ENCODE data around the gene NOVA1.

Gene NOVA1

GRCh38 chr14:26528415-26529182, 69.2 kb downstream of the NOVA1 start:
- no peaks in the 10 kb centered on the region for H3K36me3 Mint-ChIP-seq
- H3K27me3 Mint-ChIP-seq, result no peaks in the 10 kb centered on the region
- ATAC-seq, result no peak
- H3K9me3 Mint-ChIP-seq, result peaks cover 2% of the 10 kb centered on the region
- H3K27ac Mint-ChIP-seq, result no peak overlapping the region
- no peak overlapping the region for H3K4me3 Mint-ChIP-seq
- H3K4me1 Mint-ChIP-seq, result no peaks in the 10 kb centered on the region

- H3K36me3 Mint-ChIP-seq, result no peaks in the 10 kb centered on the region
- no peak overlapping the region for H3K4me3 Mint-ChIP-seq
- no peaks in the 10 kb centered on the region for H3K4me1 Mint-ChIP-seq
- H3K27me3 Mint-ChIP-seq, result no peaks in the 10 kb centered on the region
- ATAC-seq, result no peak
- no peak overlapping the region for H3K27ac Mint-ChIP-seq
- peaks cover 2% of the 10 kb centered on the region for H3K9me3 Mint-ChIP-seq
These were observed 70.7 kb downstream of the NOVA1 start for GRCh38 chr14:26527095-26527494.

GRCh38 chr14:26526137-26526536, 71.7 kb downstream of the NOVA1 start:
- Mint-ChIP-seq H3K27me3 (no peaks in the 10 kb centered on the region), H3K4me3 (no peak overlapping the region), H3K36me3 (no peaks in the 10 kb centered on the region), H3K9me3 (no peaks in the 10 kb centered on the region), H3K4me1 (no peaks in the 10 kb centered on the region), H3K27ac (no peak overlapping the region)
- no peak for ATAC-seq

GRCh38 chr14:26525085-26525484, 72.7 kb downstream of the NOVA1 start:
- no peak overlapping the region for H3K27ac Mint-ChIP-seq
- no peaks in the 10 kb centered on the region for H3K36me3 Mint-ChIP-seq
- no peaks in the 10 kb centered on the region for H3K27me3 Mint-ChIP-seq

GRCh38 chr14:26522967-26523366, 74.9 kb downstream of the NOVA1 start:
- H3K4me3 Mint-ChIP-seq, result no peak overlapping the region
- no peaks in the 10 kb centered on the region for H3K27me3 Mint-ChIP-seq
- peaks cover 4% of the 10 kb centered on the region for H3K9me3 Mint-ChIP-seq
- H3K36me3 Mint-ChIP-seq, result no peaks in the 10 kb centered on the region
- no peak overlapping the region for H3K27ac Mint-ChIP-seq
- ATAC-seq, result no peak
- no peaks in the 10 kb centered on the region for H3K4me1 Mint-ChIP-seq

More at GRCh38 chr14:26525085-26525484, 72.7 kb downstream of the NOVA1 start:
- no peak for ATAC-seq
- Mint-ChIP-seq H3K4me1 (no peaks in the 10 kb centered on the region), H3K9me3 (no peaks in the 10 kb centered on the region), H3K4me3 (no peak overlapping the region)

GRCh38 chr14:26517771-26518170, 80.1 kb downstream of the NOVA1 start:
- no peaks in the 10 kb centered on the region for H3K27me3 Mint-ChIP-seq
- ATAC-seq, result no peak
- H3K36me3 Mint-ChIP-seq, result no peaks in the 10 kb centered on the region
- H3K4me1 Mint-ChIP-seq, result no peaks in the 10 kb centered on the region
- no peak overlapping the region for H3K4me3 Mint-ChIP-seq
- H3K9me3 Mint-ChIP-seq, result peaks cover 4% of the 10 kb centered on the region
- H3K27ac Mint-ChIP-seq, result no peak overlapping the region

GRCh38 chr14:26500028-26500427, 97.8 kb downstream of the NOVA1 start:
- H3K27ac Mint-ChIP-seq, result no peak overlapping the region
- H3K9me3 Mint-ChIP-seq, result peaks cover 3% of the 10 kb centered on the region
- no peaks in the 10 kb centered on the region for H3K27me3 Mint-ChIP-seq
- H3K4me3 Mint-ChIP-seq, result no peak overlapping the region
- ATAC-seq, result no peak
- no peaks in the 10 kb centered on the region for H3K36me3 Mint-ChIP-seq
- H3K4me1 Mint-ChIP-seq, result no peaks in the 10 kb centered on the region

- Mint-ChIP-seq H3K4me1 (no peaks in the 10 kb centered on the region), H3K9me3 (peaks cover 3% of the 10 kb centered on the region), H3K27me3 (no peaks in the 10 kb centered on the region), H3K4me3 (no peak overlapping the region), H3K27ac (no peak overlapping the region), H3K36me3 (no peaks in the 10 kb centered on the region)
- no peak for ATAC-seq
These were observed 98.3 kb downstream of the NOVA1 start for GRCh38 chr14:26499546-26499945.

GRCh38 chr14:26486922-26487321, 110.9 kb downstream of the NOVA1 start:
- ATAC-seq, result no peak
- H3K4me3 Mint-ChIP-seq, result no peak overlapping the region
- H3K36me3 Mint-ChIP-seq, result no peaks in the 10 kb centered on the region
- H3K4me1 Mint-ChIP-seq, result no peaks in the 10 kb centered on the region
- H3K27me3 Mint-ChIP-seq, result no peaks in the 10 kb centered on the region
- no peak overlapping the region for H3K27ac Mint-ChIP-seq
- H3K9me3 Mint-ChIP-seq, result peaks cover 2% of the 10 kb centered on the region

- Mint-ChIP-seq H3K36me3 (no peaks in the 10 kb centered on the region), H3K27ac (no peak overlapping the region), H3K4me3 (no peak overlapping the region), H3K27me3 (no peaks in the 10 kb centered on the region), H3K9me3 (peaks cover 2% of the 10 kb centered on the region), H3K4me1 (no peaks in the 10 kb centered on the region)
- ATAC-seq, result no peak
These were observed 113.3 kb downstream of the NOVA1 start for GRCh38 chr14:26484562-26484961.

- no peaks in the 10 kb centered on the region for H3K36me3 Mint-ChIP-seq
- H3K4me1 Mint-ChIP-seq, result no peaks in the 10 kb centered on the region
- no peak overlapping the region for H3K27ac Mint-ChIP-seq
These were observed 118.9 kb downstream of the NOVA1 start for GRCh38 chr14:26478967-26479366.

GRCh38 chr14:26466862-26467261, 131.0 kb downstream of the NOVA1 start:
- no peaks in the 10 kb centered on the region for H3K4me1 Mint-ChIP-seq
- H3K9me3 Mint-ChIP-seq, result peaks cover 13% of the 10 kb centered on the region
- H3K36me3 Mint-ChIP-seq, result no peaks in the 10 kb centered on the region
- H3K27ac Mint-ChIP-seq, result no peak overlapping the region
- no peaks in the 10 kb centered on the region for H3K27me3 Mint-ChIP-seq
- H3K4me3 Mint-ChIP-seq, result no peak overlapping the region
- ATAC-seq, result no peak

More at GRCh38 chr14:26478967-26479366, 118.9 kb downstream of the NOVA1 start:
- Mint-ChIP-seq H3K4me3 (no peak overlapping the region), H3K9me3 (no peaks in the 10 kb centered on the region), H3K27me3 (no peaks in the 10 kb centered on the region)
- ATAC-seq, result no peak

GRCh38 chr14:26463136-26463535, 134.7 kb downstream of the NOVA1 start:
- Mint-ChIP-seq H3K4me3 (no peak overlapping the region), H3K27me3 (no peaks in the 10 kb centered on the region), H3K4me1 (no peaks in the 10 kb centered on the region), H3K9me3 (peaks cover 13% of the 10 kb centered on the region), H3K27ac (no peak overlapping the region), H3K36me3 (no peaks in the 10 kb centered on the region)
- no peak for ATAC-seq

- H3K36me3 Mint-ChIP-seq, result no peaks in the 10 kb centered on the region
- no peak overlapping the region for H3K27ac Mint-ChIP-seq
- H3K4me1 Mint-ChIP-seq, result no peaks in the 10 kb centered on the region
- peaks cover 3% of the 10 kb centered on the region for H3K9me3 Mint-ChIP-seq
- ATAC-seq, result no peak
- H3K4me3 Mint-ChIP-seq, result no peak overlapping the region
- no peaks in the 10 kb centered on the region for H3K27me3 Mint-ChIP-seq
These were observed 143.7 kb downstream of the NOVA1 start for GRCh38 chr14:26454105-26454504.

GRCh38 chr14:26448181-26448855, 149.5 kb downstream of the NOVA1 start:
- peaks cover 5% of the 10 kb centered on the region for H3K9me3 Mint-ChIP-seq
- H3K4me3 Mint-ChIP-seq, result no peak overlapping the region
- no peaks in the 10 kb centered on the region for H3K27me3 Mint-ChIP-seq
- no peaks in the 10 kb centered on the region for H3K4me1 Mint-ChIP-seq
- no peak overlapping the region for H3K27ac Mint-ChIP-seq
- ATAC-seq, result no peak
- no peaks in the 10 kb centered on the region for H3K36me3 Mint-ChIP-seq

- H3K27me3 Mint-ChIP-seq, result no peaks in the 10 kb centered on the region
- no peaks in the 10 kb centered on the region for H3K36me3 Mint-ChIP-seq
- no peaks in the 10 kb centered on the region for H3K4me1 Mint-ChIP-seq
- H3K27ac Mint-ChIP-seq, result no peak overlapping the region
- no peak for ATAC-seq
- H3K9me3 Mint-ChIP-seq, result peaks cover 5% of the 10 kb centered on the region
- H3K4me3 Mint-ChIP-seq, result no peak overlapping the region
These were observed 153.0 kb downstream of the NOVA1 start for GRCh38 chr14:26444822-26445221.
